Neuron (in vitro differentiated cells): Measurements from ENCODE around the gene CMKLR1.

Experiments
- H2AFZ ChIP-seq: one replicate; pipeline ENCODE4 v1.6.1; 2013; ENCODE audit warnings: low read depth, mild to moderate bottlenecking, inconsistent platforms, low read length, moderate library complexity
- H3K27me3 ChIP-seq: one replicate; pipeline ENCODE4 v1.6.1; 2013; ENCODE audit warnings: low read length; ENCODE audit not compliant: insufficient read depth
- H3K36me3 ChIP-seq: one replicate; pipeline ENCODE4 v1.6.1; 2013; ENCODE audit warnings: low read length; ENCODE audit not compliant: insufficient read depth
- H3K4me1 ChIP-seq: one replicate; pipeline ENCODE4 v1.6.1; 2013; ENCODE audit warnings: low read length; ENCODE audit not compliant: insufficient read depth
- H3K4me3 ChIP-seq: 2 replicates; pipeline ENCODE4 v1.5.1; 2013; ENCODE audit warnings: mild to moderate bottlenecking, low read length, moderate library complexity
- H3K9me3 ChIP-seq: one replicate; pipeline ENCODE4 v1.6.1; 2013; ENCODE audit warnings: low read length

Gene CMKLR1

GRCh38 chr12:108357834-108358579 is 18.9 kb upstream of the CMKLR1 start:
- H3K36me3 ChIP-seq = no peaks in the 10 kb centered on the region
- no peaks in the 10 kb centered on the region for H3K4me1 ChIP-seq
- H3K4me3 ChIP-seq = no peak overlapping the region
- H3K27me3 ChIP-seq = no peaks in the 10 kb centered on the region
- no peaks in the 10 kb centered on the region for H3K9me3 ChIP-seq
- no peak overlapping the region for H2AFZ ChIP-seq

- no peaks in the 10 kb centered on the region for H3K4me1 ChIP-seq
- no peaks in the 10 kb centered on the region for H3K9me3 ChIP-seq
- H3K27me3 ChIP-seq = no peaks in the 10 kb centered on the region
- H3K4me3 ChIP-seq = no peak overlapping the region
- no peaks in the 10 kb centered on the region for H3K36me3 ChIP-seq
- H2AFZ ChIP-seq = no peak overlapping the region
These were observed 18.0 kb upstream of the CMKLR1 start for GRCh38 chr12:108356835-108357806.

GRCh38 chr12:108355069-108355468 is 16.0 kb upstream of the CMKLR1 start:
- no peak overlapping the region for H2AFZ ChIP-seq
- no peak overlapping the region for H3K4me3 ChIP-seq
- H3K27me3 ChIP-seq = no peaks in the 10 kb centered on the region
- no peaks in the 10 kb centered on the region for H3K36me3 ChIP-seq
- H3K4me1 ChIP-seq = no peaks in the 10 kb centered on the region
- no peaks in the 10 kb centered on the region for H3K9me3 ChIP-seq

GRCh38 chr12:108352591-108352990 is 13.5 kb upstream of the CMKLR1 start:
- H3K36me3 ChIP-seq = no peaks in the 10 kb centered on the region
- no peaks in the 10 kb centered on the region for H3K27me3 ChIP-seq
- no peaks in the 10 kb centered on the region for H3K9me3 ChIP-seq
- H3K4me3 ChIP-seq = no peak overlapping the region
- no peak overlapping the region for H2AFZ ChIP-seq
- H3K4me1 ChIP-seq = no peaks in the 10 kb centered on the region

- no peaks in the 10 kb centered on the region for H3K36me3 ChIP-seq
- no peaks in the 10 kb centered on the region for H3K4me1 ChIP-seq
These were observed 11.4 kb upstream of the CMKLR1 start for GRCh38 chr12:108350511-108350910.

GRCh38 chr12:108349278-108349688 is 10.2 kb upstream of the CMKLR1 start:
- H3K27me3 ChIP-seq = no peaks in the 10 kb centered on the region
- no peaks in the 10 kb centered on the region for H3K4me1 ChIP-seq
- no peaks in the 10 kb centered on the region for H3K9me3 ChIP-seq
- no peaks in the 10 kb centered on the region for H3K36me3 ChIP-seq
- no peak overlapping the region for H2AFZ ChIP-seq
- H3K4me3 ChIP-seq = no peak overlapping the region

More at GRCh38 chr12:108350511-108350910, 11.4 kb upstream of the CMKLR1 start:
- Histone ChIP-seq H3K27me3 (no peaks in the 10 kb centered on the region), H2AFZ (no peak overlapping the region), H3K9me3 (no peaks in the 10 kb centered on the region), H3K4me3 (no peak overlapping the region)

GRCh38 chr12:108348842-108349241 is 9.7 kb upstream of the CMKLR1 start:
- Histone ChIP-seq H3K27me3 (no peaks in the 10 kb centered on the region), H3K9me3 (no peaks in the 10 kb centered on the region), H3K36me3 (no peaks in the 10 kb centered on the region), H2AFZ (no peak overlapping the region), H3K4me3 (no peak overlapping the region), H3K4me1 (no peaks in the 10 kb centered on the region)

GRCh38 chr12:108346727-108347710 is 7.9 kb upstream of the CMKLR1 start:
- H3K4me3 ChIP-seq = no peak overlapping the region
- no peaks in the 10 kb centered on the region for H3K9me3 ChIP-seq
- H2AFZ ChIP-seq = no peak overlapping the region
- H3K4me1 ChIP-seq = no peaks in the 10 kb centered on the region
- no peaks in the 10 kb centered on the region for H3K27me3 ChIP-seq
- H3K36me3 ChIP-seq = no peaks in the 10 kb centered on the region

GRCh38 chr12:108345716-108346633 is 6.9 kb upstream of the CMKLR1 start:
- H3K4me3 ChIP-seq = no peak overlapping the region
- no peaks in the 10 kb centered on the region for H3K9me3 ChIP-seq
- H3K36me3 ChIP-seq = no peaks in the 10 kb centered on the region
- no peaks in the 10 kb centered on the region for H3K4me1 ChIP-seq
- no peaks in the 10 kb centered on the region for H3K27me3 ChIP-seq
- H2AFZ ChIP-seq = no peak overlapping the region

- Histone ChIP-seq H3K27me3 (peaks cover 4% of the 10 kb centered on the region), H2AFZ (no peak overlapping the region), H3K4me1 (no peaks in the 10 kb centered on the region), H3K4me3 (no peak overlapping the region), H3K36me3 (no peaks in the 10 kb centered on the region), H3K9me3 (no peaks in the 10 kb centered on the region)
These were observed 3.9 kb upstream of the CMKLR1 start for GRCh38 chr12:108342985-108343384.

- Histone ChIP-seq H3K4me3 (no peak overlapping the region), H3K9me3 (no peaks in the 10 kb centered on the region), H3K36me3 (no peaks in the 10 kb centered on the region), H3K27me3 (peaks cover 4% of the 10 kb centered on the region), H2AFZ (no peak overlapping the region), H3K4me1 (no peaks in the 10 kb centered on the region)
These were observed 3.0 kb upstream of the CMKLR1 start for GRCh38 chr12:108341854-108342847.
